ENCODE measurements around the gene PELI3. TPM values are rescaled to one million over a fixed set of nuclear protein-coding genes. Genes with fewer than 3 reads are reported as not detected.
A peak's percentile ranks its signal among the peaks of the same experiment; 100 is the strongest.

The PELI3 gene, protein sequence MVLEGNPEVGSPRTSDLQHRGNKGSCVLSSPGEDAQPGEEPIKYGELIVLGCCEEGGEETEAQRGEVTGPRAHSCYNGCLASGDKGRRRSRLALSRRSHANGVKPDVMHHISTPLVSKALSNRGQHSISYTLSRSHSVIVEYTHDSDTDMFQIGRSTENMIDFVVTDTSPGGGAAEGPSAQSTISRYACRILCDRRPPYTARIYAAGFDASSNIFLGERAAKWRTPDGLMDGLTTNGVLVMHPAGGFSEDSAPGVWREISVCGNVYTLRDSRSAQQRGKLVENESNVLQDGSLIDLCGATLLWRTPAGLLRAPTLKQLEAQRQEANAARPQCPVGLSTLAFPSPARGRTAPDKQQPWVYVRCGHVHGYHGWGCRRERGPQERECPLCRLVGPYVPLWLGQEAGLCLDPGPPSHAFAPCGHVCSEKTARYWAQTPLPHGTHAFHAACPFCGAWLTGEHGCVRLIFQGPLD
- total RNA-seq (2014; rRNA removed; shearing (Covaris generic)) (7.7 and 8.1 TPM in 2 replicates), total RNA-seq (2022) (4.3 and 4.5 TPM in 2 replicates), Bru-seq, nascent RNA (percentile 33 among the genes with signal in this experiment), BruChase-seq, experiment 1, labeled RNA remaining after a 6-hour chase (percentile 36 among the genes with signal in this experiment), BruChase-seq, experiment 2, labeled RNA remaining after a 2-hour chase (percentile 34 among the genes with signal in this experiment)
- long read RNA-seq, transcript PELI3-201 (8 exons, 2,740 nt) = major isoform, 5 of 10 reads
- long read RNA-seq, partial matches to known transcripts = 2 of 10 reads
- long read RNA-seq, other reads (novel, unspliced or antisense) = 0 of 10 reads

- CTCF ChIA-PET (ENCODE audit: unreplicated experiment) = interaction anchor here (0.5 to 1.0 kb wide), 10 partner anchors 17 to 1948 kb away, joined by 3 to 12 read pairs (median 6); partner anchors contain the start of gene NPAS4
- Histone ChIP-seq H3K4me2 (ENCODE audit: low read length) (peak within 1 kb of the TSS; percentile 90), H4K20me1 (ENCODE audit: insufficient read depth, low read length) (no peaks in the 10 kb centered on the region), H3K9me2 (ENCODE audit: insufficient read depth, low read length) (no peaks in the 10 kb centered on the region), H2AFZ (ENCODE audit: low read length) (peak within 1 kb of the TSS; percentile 77), H3K4me3 (ENCODE audit: low read depth, low read length, poor library complexity, severe bottlenecking) (peak within 1 kb of the TSS; percentile 69), H3K79me2 (ENCODE audit: insufficient read depth, low read depth, low read length) (no peaks in the 10 kb centered on the region), H3K36me3 (ENCODE audit: insufficient read depth, low read length) (peaks cover 5% of the 10 kb centered on the region; the same call in 1 of the 2 replicates), H3K9me3 (ENCODE audit: low read length) (peaks cover 13% of the 10 kb centered on the region), H3K27ac (ENCODE audit: low read depth, low read length, poor library complexity, severe bottlenecking) (peak within 1 kb of the TSS; percentile 73), H3K4me1 (ENCODE audit: insufficient read depth, low read length, poor library complexity, severe bottlenecking) (peaks cover 36% of the 10 kb centered on the region)
- peak; percentile 93 for DNase-seq (ENCODE audit: low spot score)
- intact Hi-C loops (cut with micrococcal nuclease; ENCODE audit: unreplicated experiment) = no loop called here
- POLR2A ChIA-PET = interaction anchor here (0.6 to 1.4 kb wide), 9 partner anchors 8 to 795 kb away, joined by 3 to 6 read pairs (median 3); no protein-coding TSS in a partner anchor
- BruUV-seq (replicated peaks) = no TSS peak
- no peak for TF ChIP-seq EZH2phosphoT487 (IDR thresholded peaks at IDR 0.05; ENCODE audit: borderline replicate concordance, low read depth, low read length)
These were observed at the start of gene PELI3 for GRCh38 chr11:66466225-66467033. PELI3 (plus strand) TSS chr11:66466905; CDS start chr11:66468129, 1,224 bp downstream.

DNA sequence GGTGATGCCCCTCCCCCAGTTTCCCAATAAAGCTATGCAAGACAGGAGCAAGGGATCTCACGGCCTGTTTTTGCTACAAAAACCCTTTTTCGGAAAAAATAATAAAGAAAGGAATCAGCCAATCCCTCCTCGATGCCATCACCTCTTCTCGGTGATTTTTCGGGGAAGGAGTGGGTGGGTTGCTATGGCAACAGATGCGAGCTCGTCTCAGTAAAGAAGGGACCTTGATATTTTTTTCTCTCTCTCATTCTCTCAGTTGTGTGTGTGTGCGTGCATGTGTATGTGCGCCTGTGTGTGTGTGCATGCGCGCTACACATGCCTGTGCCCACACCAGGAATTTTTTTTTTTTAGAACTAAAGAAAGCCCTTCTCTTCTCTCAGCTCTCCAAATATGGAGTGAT lies 49.7 kb upstream of the PELI3 start:
- intact Hi-C loops (cut with micrococcal nuclease; ENCODE audit: unreplicated experiment) = no loop called here
- Histone ChIP-seq H3K4me1 (ENCODE audit: insufficient read depth, low read length, poor library complexity, severe bottlenecking) (no peaks in the 10 kb centered on the region), H3K9me2 (ENCODE audit: insufficient read depth, low read length) (no peaks in the 10 kb centered on the region), H3K4me2 (ENCODE audit: low read length) (no peak overlapping the region), H3K27ac (ENCODE audit: low read depth, low read length, poor library complexity, severe bottlenecking) (no peak overlapping the region), H2AFZ (ENCODE audit: low read length) (no peak overlapping the region), H3K9me3 (ENCODE audit: low read length) (no peaks in the 10 kb centered on the region), H3K4me3 (ENCODE audit: low read depth, low read length, poor library complexity, severe bottlenecking) (no peak overlapping the region), H3K36me3 (ENCODE audit: insufficient read depth, low read length) (no peaks in the 10 kb centered on the region), H4K20me1 (ENCODE audit: insufficient read depth, low read length) (no peaks in the 10 kb centered on the region), H3K79me2 (ENCODE audit: insufficient read depth, low read depth, low read length) (no peaks in the 10 kb centered on the region)
- no TSS peak for BruUV-seq (replicated peaks)
- ChIA-PET POLR2A (interaction anchor here (0.5 kb wide), 1 partner anchor 36 kb away, joined by 3 read pairs; no protein-coding TSS in a partner anchor), CTCF (ENCODE audit: unreplicated experiment) (no interaction called here)
- no peak for DNase-seq (ENCODE audit: low spot score)
- TF ChIP-seq EZH2phosphoT487 (IDR thresholded peaks at IDR 0.05; ENCODE audit: borderline replicate concordance, low read depth, low read length) (no peak), CTCF (conservative IDR thresholded peaks at IDR 0.05; ENCODE audit: low read length) (no peak)
